ENCODE results near the gene HOXA3. TPM values are rescaled to one million over a fixed set of nuclear protein-coding genes. Genes with fewer than 3 reads are reported as not detected.
A peak's percentile ranks its signal among the peaks of the same experiment; 100 is the strongest.

Gene HOXA3
- total RNA-seq, 8 experiments from 2014 or later, result 1.4 to 38.6 (median 18.7) TPM

DNA sequence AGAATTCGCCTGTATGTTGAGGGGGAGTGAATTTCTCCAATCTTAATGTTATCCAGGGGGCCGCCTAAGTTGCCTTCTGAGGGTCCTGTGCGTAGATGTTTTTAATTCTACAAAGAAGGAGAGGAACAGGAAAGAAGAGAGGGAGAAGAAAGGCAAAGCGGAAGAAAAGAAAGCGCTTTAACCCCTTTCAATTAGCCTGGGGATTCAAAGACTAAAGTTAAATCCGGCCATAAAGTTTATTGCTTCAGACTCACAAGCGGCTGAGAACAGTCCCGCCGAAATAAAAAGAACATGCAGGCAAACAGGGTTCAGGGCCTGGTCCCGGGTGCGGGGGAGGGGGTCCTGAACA, 13.4 kb downstream of the HOXA3 start:
- ATAC-seq (replicated peaks in 6 of 8), result no peak
- WGBS, 10 experiments, result 0 to 100% (median 10%) methylated on average over 1 to 9 of the region's 11 CpGs; no CpG with 5 or more reads in 2 of the 10 experiments
- peaks cover 19 to 22% of the 10 kb centered on the region in 2 donors for H3K4me1 ChIP-seq (replicated peaks in 1 of 2)

DNA sequence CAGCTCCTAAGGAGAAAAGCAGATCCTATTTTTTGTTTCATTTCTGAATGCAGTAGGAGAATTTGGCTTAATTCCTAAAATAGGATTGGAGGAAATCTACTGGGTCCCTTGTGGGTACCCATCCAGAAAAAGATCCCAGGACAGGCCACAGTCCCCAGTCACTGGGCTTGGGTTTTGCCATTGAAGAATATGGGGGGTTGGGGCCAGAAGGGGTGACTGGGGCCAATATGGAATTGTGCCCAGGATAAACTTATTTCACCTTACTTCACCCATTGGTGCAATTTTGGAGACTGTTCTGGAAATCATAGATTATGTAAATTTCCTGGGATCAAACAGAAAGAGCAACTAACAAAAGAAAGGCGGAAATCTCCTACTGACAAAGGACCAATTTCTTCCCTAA, 13.9 kb downstream of the HOXA3 start:
- no peak for ATAC-seq (replicated peaks in 6 of 8)
- Histone ChIP-seq H3K4me1 (replicated peaks in 1 of 2) (peaks cover 22 to 24% of the 10 kb centered on the region in 2 donors), H3K4me3 (peak overlapping the region; percentile 46 to 81 (median 63)), H3K27ac (peak overlapping the region; percentile 92 to 93)
- in situ Hi-C loops (cut with MboI; ENCODE audit: low pct_unique_long_range_greater_than_20kb in 2 of 9, low sequenced_read_pairs in 9 of 9, unreplicated experiment in 9 of 9), result no loop called here
- WGBS, 10 experiments, result 0 to 33% (median 13%) methylated on average over 1 of the region's 1 CpG; no CpG with 5 or more reads in 7 of the 10 experiments

More for the DNA sequence above, 13.4 kb downstream of the HOXA3 start:
- Histone ChIP-seq H3K27ac (peak overlapping the region; percentile 92 to 93), H3K4me3 (peak overlapping the region; percentile 46 to 81 (median 63))
- in situ Hi-C loops (cut with MboI; ENCODE audit: low pct_unique_long_range_greater_than_20kb in 2 of 9, low sequenced_read_pairs in 9 of 9, unreplicated experiment in 9 of 9), result no loop called here

DNA sequence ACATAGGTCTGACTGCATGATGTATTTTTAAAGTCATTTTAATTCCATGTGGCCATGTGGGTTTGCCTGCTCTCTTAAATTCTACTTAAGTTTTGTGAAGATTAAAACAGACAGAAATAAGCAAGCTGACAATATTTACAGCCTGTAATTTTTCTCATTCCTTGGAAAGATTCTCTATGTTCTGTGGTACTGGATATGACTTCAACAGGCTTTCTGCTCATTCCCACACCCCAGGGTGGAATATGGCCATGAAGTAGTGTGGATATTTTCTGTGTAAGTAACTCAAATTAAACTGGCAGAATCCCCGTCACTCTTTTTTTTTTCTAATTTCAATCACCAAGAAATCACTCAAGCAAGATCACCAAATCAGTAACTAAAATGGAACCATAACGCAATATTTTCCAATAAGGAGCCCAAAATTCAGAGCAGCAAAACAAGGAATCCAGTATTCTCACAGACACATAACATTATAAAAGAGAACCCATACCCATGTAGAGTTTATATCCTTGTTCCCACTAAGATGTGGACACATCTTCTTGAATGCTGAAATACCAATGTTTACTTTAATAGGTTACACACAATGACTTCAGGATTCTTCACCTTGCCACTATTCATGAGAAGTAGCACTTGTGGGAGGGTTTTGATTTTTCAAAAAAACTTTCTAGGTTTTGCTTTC, 14.6 kb downstream of the HOXA3 start:
- ATAC-seq (replicated peaks in 6 of 8), result no peak
- Histone ChIP-seq H3K27ac (peak overlapping the region; percentile 92 to 93), H3K4me1 (replicated peaks in 1 of 2) (peaks cover 22 to 31% of the 10 kb centered on the region in 2 donors), H3K4me3 (peak overlapping the region; percentile 46 to 81 (median 63))
- in situ Hi-C loops (cut with MboI; ENCODE audit: low pct_unique_long_range_greater_than_20kb in 2 of 9, low sequenced_read_pairs in 9 of 9, unreplicated experiment in 9 of 9), result no loop called here
- 0 to 100% (median 29%) methylated on average over 1 to 2 of the region's 2 CpGs; no CpG with 5 or more reads in 2 of the 10 experiments for WGBS, 10 experiments

DNA sequence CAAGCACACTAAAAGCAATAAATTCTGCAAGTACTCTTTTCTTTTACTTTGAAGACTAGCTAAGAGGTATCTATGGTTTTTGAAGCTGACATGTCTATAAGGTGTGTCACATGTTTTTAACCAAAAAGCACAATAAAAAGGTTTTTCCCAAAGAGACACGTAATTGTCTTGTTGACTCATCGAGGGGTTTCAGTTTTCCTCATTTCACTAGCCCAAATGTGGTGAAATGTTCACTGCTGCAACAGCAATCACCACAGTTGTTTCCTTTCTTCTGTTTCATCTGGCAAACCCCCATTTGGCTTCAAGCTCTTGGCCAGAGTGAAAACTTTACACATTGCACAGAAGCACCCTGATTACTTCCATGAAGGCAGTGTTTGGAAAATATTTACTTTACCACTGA, 18.0 kb downstream of the HOXA3 start:
- no peak for ATAC-seq (replicated peaks in 6 of 8)
- WGBS, 10 experiments, result 0 to 40% (median 20%) methylated on average over 1 to 2 of the region's 2 CpGs; no CpG with 5 or more reads in 3 of the 10 experiments
- in situ Hi-C loops (cut with MboI; ENCODE audit: low pct_unique_long_range_greater_than_20kb in 2 of 9, low sequenced_read_pairs in 9 of 9, unreplicated experiment in 9 of 9), result no loop called here
- H3K4me3 ChIP-seq, result peak overlapping the region in 4 of 5 donors; percentile 46 to 92 (median 64)
- peaks cover 22 to 37% of the 10 kb centered on the region in 2 donors for H3K4me1 ChIP-seq (replicated peaks in 1 of 2)
- peak overlapping the region; percentile 84 to 93 for H3K27ac ChIP-seq

DNA sequence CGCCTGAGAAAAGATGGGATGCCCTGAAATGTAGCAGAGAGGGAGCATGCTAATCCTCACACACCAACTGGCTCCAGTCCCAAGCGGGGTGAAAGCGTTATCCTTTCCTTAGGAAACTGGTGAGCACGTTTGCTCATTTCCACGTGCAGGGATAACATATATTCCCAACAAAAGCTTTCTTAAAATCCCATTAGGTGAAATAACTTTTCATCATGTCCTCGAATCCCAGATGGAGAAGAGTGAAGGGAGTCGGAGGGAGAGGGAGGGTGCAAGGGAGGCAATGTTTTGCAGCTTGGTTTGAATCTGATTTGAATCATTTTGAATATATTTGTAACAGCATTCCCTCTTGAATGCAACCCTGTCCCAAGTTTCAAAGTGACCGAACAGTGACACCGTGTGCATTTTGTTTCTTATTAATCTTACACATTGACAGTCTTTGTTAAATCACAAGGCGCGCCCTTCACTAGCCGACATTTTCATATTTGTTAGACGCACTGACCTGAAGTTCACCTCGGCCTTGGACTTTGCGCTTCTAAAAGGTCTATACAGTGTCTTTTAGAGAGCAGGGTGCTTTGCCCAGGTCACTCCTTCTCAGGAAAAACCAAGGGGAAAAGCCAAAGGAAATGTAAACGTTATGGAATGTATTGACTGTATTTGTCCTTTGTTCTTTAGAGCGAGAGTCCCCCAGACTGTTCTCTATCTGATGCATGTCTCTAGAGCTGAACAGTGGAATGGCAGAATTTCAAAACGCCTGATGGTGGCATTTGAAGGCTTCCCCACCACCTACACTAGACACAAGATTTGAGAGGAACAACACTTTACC, 18.8 kb downstream of the HOXA3 start:
- 1 to 97% (median 17%) methylated on average over 1 to 16 of the region's 18 CpGs; no CpG with 5 or more reads in 2 of the 10 experiments for WGBS, 10 experiments
- in situ Hi-C loops (cut with MboI; ENCODE audit: low pct_unique_long_range_greater_than_20kb in 2 of 9, low sequenced_read_pairs in 9 of 9, unreplicated experiment in 9 of 9), result no loop called here
- peak in 4 of 8 experiments; percentile 1 to 9 (median 4) for ATAC-seq (replicated peaks in 6 of 8)

DNA sequence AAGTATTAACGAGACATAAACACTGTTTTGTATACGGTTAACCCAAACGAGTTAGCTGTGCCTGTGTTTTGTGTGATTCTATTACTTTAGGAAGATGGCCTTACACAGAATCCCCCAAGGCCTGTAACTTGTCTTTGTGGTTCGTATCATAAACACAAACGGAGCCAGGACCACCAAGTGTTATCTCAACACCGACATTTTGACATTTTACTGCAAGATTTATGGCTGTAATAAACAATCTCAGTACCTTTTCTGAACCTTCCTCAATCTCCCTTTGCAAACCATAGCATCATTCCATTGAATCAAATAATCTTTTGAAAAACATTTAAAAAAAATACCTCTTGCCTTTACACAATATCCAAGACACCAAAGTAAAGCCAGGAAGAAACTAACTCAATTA, 19.4 kb downstream of the HOXA3 start:
- Histone ChIP-seq H3K4me1 (replicated peaks in 1 of 2) (peaks cover 22 to 50% of the 10 kb centered on the region in 2 donors), H3K27ac (peak overlapping the region; percentile 84 to 93), H3K4me3 (peak overlapping the region; percentile 46 to 92 (median 69))
- in situ Hi-C loops (cut with MboI; ENCODE audit: low pct_unique_long_range_greater_than_20kb in 2 of 9, low sequenced_read_pairs in 9 of 9, unreplicated experiment in 9 of 9), result no loop called here
- ATAC-seq (replicated peaks in 6 of 8), result no peak
- WGBS, 10 experiments, result 0 to 84% (median 63%) methylated on average over 3 to 6 of the region's 6 CpGs; no CpG with 5 or more reads in 3 of the 10 experiments

More for the DNA sequence above, 18.8 kb downstream of the HOXA3 start:
- peaks cover 22 to 44% of the 10 kb centered on the region in 2 donors for H3K4me1 ChIP-seq (replicated peaks in 1 of 2)
- peak overlapping the region; percentile 84 to 93 for H3K27ac ChIP-seq
- peak overlapping the region; percentile 46 to 92 (median 69) for H3K4me3 ChIP-seq

DNA sequence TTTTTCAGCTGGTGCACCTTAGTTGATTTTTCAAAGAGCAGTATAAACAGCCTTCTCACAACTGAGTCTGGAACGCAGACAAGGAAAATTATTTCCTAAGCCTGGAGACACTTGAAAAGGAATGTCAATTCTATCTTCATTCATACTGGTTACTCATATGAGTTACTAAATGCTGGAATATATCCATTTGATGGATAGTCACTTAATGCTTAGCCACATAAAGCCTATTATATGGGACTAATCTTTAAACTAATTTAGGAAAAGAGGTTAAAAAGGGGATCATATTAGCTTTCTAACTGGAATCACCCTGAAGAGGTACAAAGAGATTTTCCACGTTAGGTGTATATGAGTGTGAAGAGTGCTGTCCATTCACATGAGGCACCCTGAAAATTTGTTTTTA, 20.2 kb downstream of the HOXA3 start:
- peak overlapping the region; percentile 84 to 93 for H3K27ac ChIP-seq

DNA sequence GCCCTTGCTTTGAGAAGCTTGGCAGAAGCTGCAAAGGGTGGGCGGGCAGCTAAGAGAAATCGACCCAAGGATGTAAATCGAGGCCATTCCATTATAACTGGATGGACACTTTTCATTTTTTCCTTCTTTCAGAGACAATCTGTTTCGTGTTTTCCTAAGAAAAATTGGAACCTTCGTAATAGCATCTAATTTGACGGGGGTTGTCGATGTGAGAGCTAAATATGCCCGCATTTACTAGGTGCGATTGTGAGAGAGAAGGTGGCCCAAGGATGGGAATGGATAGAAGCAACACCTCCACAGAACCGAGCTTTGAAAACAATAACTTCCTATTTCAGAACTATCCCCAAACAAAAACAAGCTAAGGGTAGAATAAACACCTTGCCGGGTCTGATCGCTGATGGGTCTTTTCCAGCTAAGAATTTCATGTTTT, 21.0 kb downstream of the HOXA3 start:
- WGBS, 10 experiments, result 0 to 44% (median 15%) methylated on average over 1 to 12 of the region's 12 CpGs
- H3K27ac ChIP-seq, result peak overlapping the region; percentile 84 to 93
- peak overlapping the region; percentile 47 to 92 (median 69) for H3K4me3 ChIP-seq
- in situ Hi-C loops (cut with MboI; ENCODE audit: low pct_unique_long_range_greater_than_20kb in 2 of 9, low sequenced_read_pairs in 9 of 9, unreplicated experiment in 9 of 9), result no loop called here
- no peak for ATAC-seq (replicated peaks in 6 of 8)
- peaks cover 28 to 66% of the 10 kb centered on the region in 2 donors for H3K4me1 ChIP-seq (replicated peaks in 1 of 2)

More for the DNA sequence above, 20.2 kb downstream of the HOXA3 start:
- Histone ChIP-seq H3K4me1 (replicated peaks in 1 of 2) (peaks cover 26 to 58% of the 10 kb centered on the region in 2 donors), H3K4me3 (peak overlapping the region; percentile 47 to 92 (median 69))
- ATAC-seq (replicated peaks in 6 of 8), result no peak
- WGBS, 10 experiments, result 6 to 100% (median 60%) methylated on average over 1 to 2 of the region's 2 CpGs; no CpG with 5 or more reads in 2 of the 10 experiments
- in situ Hi-C loops (cut with MboI; ENCODE audit: low pct_unique_long_range_greater_than_20kb in 2 of 9, low sequenced_read_pairs in 9 of 9, unreplicated experiment in 9 of 9), result no loop called here

DNA sequence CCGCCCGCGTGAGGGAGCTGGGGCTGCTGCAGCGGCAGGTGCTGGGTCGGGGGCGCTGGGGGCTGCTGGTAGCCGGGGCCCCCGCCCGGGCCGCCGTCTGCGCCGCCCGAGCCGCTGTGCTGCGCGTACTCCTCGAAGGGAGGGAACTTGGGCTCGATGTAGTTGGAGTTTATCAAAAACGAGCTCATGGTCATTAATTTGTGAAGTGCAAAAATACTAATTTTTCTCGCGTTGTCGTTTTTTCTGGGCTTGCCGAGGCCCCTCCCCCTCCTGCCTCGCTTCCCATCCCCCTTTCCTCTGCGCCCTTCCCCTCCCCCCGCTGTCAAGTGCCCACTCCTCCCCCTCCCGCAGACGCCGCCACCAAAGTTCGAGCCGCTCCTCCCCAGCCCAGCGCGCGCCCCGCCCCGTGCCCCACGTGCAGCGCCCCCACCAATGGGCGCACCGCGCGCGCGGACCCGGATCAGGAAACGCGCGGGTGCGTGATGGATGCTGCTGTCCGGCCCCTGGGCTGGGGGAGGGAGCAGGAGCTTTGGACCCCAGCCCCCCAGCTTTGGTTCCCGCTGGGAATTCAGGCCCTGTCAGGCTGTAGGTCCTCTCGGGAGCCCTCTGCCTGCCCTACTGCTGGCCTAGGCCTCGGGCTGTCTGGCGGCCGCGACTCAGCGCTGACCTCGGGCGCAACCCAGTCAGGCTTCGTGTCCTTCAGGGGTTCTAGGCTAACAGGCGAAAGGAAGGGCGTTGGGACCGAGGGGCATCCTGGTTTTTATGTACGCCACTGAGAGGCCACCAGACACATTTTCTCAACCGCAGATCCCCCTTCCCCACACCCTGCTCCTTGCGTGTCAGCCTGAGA, 21.6 kb downstream of the HOXA3 start, which contains the start of gene HOXA4:
Gene HOXA4, minus strand, starts transcription at position 218 of the 850 bp plus-strand sequence. Its CDS starts 24 bp downstream, at position 194.
- in situ Hi-C loops (cut with MboI; ENCODE audit: low pct_unique_long_range_greater_than_20kb in 2 of 9, low sequenced_read_pairs in 9 of 9, unreplicated experiment in 9 of 9), result no loop called here
- Histone ChIP-seq H3K27ac (peak within 1 kb of the TSS; percentile 93 to 94), H3K4me1 (replicated peaks in 1 of 2) (peaks cover 27 to 71% of the 10 kb centered on the region in 2 donors), H3K4me3 (peak within 1 kb of the TSS; percentile 47 to 92 (median 69))
- 0 to 4% (median 1%) methylated on average over 1 to 7 of the region's 67 CpGs; no CpG with 5 or more reads in 4 of the 10 experiments for WGBS, 10 experiments
- ATAC-seq (replicated peaks in 6 of 8), result peak; percentile 76 to 93 (median 86)

DNA sequence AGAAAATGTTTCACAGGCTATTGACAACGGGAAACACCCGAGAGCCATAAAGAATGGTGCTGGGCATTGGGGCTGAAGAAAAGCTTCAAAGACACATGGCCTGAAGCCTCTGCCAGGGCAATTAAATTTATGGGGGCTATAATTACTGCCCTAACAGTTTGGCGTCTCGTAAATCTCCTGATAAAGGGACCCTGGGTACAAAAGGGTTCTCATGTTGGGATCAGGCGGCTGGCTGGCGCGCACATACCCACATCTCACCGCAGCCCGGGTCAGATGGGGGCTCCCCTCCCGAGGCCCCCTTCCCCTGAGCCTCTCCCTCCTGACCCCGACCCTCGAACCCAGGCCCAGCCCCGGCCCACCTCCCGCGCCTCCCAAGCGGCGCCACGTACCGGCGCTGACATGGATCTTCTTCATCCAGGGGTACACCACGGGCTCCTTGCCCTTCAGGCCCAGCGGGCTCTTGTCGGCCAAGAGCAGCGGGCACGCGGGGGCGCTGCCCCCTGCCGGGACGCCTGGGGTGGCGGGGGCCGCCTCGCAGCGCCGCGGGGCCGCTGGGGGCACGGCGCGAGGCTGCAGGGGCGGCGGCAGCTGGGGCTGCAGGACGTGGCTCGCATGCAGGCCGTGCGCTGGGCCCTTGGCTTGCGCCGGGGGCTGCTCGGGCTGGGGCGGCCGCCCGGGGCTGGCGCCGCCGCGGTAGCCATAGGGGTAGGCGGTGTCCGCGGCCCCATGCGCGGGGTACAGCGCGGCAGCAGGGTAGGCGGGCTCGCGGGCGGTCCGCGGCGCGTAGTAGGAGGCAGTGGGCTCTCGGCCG, 22.4 kb downstream of the HOXA3 start:
- Histone ChIP-seq H3K4me1 (replicated peaks in 1 of 2) (peaks cover 28 to 71% of the 10 kb centered on the region in 2 donors), H3K4me3 (peak overlapping the region; percentile 47 to 92 (median 69)), H3K27ac (peak overlapping the region; percentile 92 to 94)
- in situ Hi-C loops (cut with MboI; ENCODE audit: low pct_unique_long_range_greater_than_20kb in 2 of 9, low sequenced_read_pairs in 9 of 9, unreplicated experiment in 9 of 9), result no loop called here
- WGBS, 10 experiments, result 0 to 71% (median 69%) methylated on average over 2 to 4 of the region's 72 CpGs; no CpG with 5 or more reads in 7 of the 10 experiments
- peak; percentile 32 to 58 (median 40) for ATAC-seq (replicated peaks in 6 of 8)

DNA sequence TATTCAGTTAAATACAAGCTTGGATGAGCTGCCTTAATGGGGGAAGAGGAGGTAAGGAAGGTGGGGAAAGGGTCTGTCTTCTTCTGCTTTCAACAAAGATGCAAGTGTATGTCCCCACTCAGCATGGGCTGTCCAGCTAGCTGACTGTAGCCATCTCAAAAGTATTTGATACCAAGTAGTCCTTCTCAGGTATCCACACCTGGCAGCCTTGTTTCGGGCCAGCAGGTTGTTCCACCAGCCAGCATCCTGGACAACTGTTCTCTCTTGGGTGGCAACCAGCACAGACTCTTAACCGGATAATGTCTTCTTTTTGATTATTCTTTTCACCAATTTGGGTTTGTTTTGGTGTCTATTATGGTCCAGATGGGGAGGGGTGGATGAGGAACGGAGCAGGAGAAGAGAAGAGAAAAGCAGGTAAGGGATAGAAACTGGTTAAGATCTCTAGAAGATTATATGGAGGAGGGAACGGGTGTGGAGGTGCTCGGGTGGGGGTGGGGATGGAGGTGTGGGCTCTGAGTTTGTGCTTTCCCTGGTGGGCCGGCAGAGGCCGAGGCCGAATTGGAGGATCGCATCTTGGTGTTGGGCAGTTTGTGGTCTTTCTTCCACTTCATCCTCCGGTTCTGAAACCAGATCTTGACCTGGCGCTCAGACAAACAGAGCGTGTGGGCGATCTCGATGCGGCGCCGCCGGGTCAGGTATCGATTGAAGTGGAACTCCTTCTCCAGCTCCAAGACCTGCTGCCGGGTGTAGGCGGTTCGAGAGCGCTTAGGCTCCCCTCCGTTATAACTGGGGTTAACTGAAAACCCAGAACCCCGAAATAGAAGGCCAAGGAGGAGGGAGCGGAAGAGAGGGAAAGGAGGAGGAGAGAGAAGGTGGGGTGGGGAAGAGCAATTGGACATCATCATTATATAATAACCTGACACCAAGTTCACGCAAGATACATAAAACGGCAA, 23.3 kb downstream of the HOXA3 start:
- peaks cover 25 to 70% of the 10 kb centered on the region in 2 donors for H3K4me1 ChIP-seq (replicated peaks in 1 of 2)
- in situ Hi-C loops (cut with MboI; ENCODE audit: low pct_unique_long_range_greater_than_20kb in 2 of 9, low sequenced_read_pairs in 9 of 9, unreplicated experiment in 9 of 9), result no loop called here
- peak overlapping the region; percentile 47 to 92 (median 69) for H3K4me3 ChIP-seq
- ATAC-seq (replicated peaks in 6 of 8), result no peak
- WGBS, 10 experiments, result 1 to 100% (median 80%) methylated on average over 1 to 15 of the region's 28 CpGs; no CpG with 5 or more reads in 3 of the 10 experiments
- H3K27ac ChIP-seq, result peak overlapping the region; percentile 92 to 94

Measured in motor neuron (in vitro differentiated cells).